GM21737 (cell line): ENCODE results near the gene WDTC1.
A peak's percentile ranks its signal among the peaks of the same experiment; 100 is the strongest.

ENCODE experiments used
- ATAC-seq: cut with Tn5 transposase; IDR thresholded peaks from one replicate; pipeline ENCODE4 v1.9.1; 2021; ENCODE audit warnings: mild to moderate bottlenecking, moderate library complexity; ENCODE audit not compliant: unreplicated experiment

Gene WDTC1

GRCh38 chr1:27332536-27333281 lies 98.3 kb downstream of the WDTC1 start:
- no peak for ATAC-seq

GRCh38 chr1:27333717-27334279 lies 99.4 kb downstream of the WDTC1 start:
- no peak for ATAC-seq

- ATAC-seq = no peak
Measured at GRCh38 chr1:27335506-27336422, 101.3 kb downstream of the WDTC1 start.

- no peak for ATAC-seq
Measured at GRCh38 chr1:27336756-27337155, 102.3 kb downstream of the WDTC1 start.

GRCh38 chr1:27338751-27339150 lies 104.3 kb downstream of the WDTC1 start:
- ATAC-seq = no peak

GRCh38 chr1:27339213-27339612 lies 104.8 kb downstream of the WDTC1 start:
- ATAC-seq = no peak

GRCh38 chr1:27341525-27342252 lies 107.3 kb downstream of the WDTC1 start, which contains the start of gene SYTL1:
SYTL1 (plus strand) TSS chr1:27342022; CDS start chr1:27345335, 3,313 bp downstream.
- no peak for ATAC-seq

- no peak for ATAC-seq
Measured at GRCh38 chr1:27342391-27342777, 108.0 kb downstream of the WDTC1 start.

- ATAC-seq = peak; percentile 41
Measured at GRCh38 chr1:27342778-27343638, 108.6 kb downstream of the WDTC1 start.

GRCh38 chr1:27343639-27344025 lies 109.2 kb downstream of the WDTC1 start:
- no peak for ATAC-seq

GRCh38 chr1:27345272-27345671 lies 110.8 kb downstream of the WDTC1 start:
- ATAC-seq = no peak

GRCh38 chr1:27346357-27346756 lies 111.9 kb downstream of the WDTC1 start:
- ATAC-seq = no peak

GRCh38 chr1:27346991-27347624 lies 112.7 kb downstream of the WDTC1 start:
- no peak for ATAC-seq

GRCh38 chr1:27348861-27349783 lies 114.7 kb downstream of the WDTC1 start:
- no peak for ATAC-seq

GRCh38 chr1:27349784-27350662 lies 115.6 kb downstream of the WDTC1 start:
- no peak for ATAC-seq

- ATAC-seq = no peak
Measured at GRCh38 chr1:27350663-27351540, 116.5 kb downstream of the WDTC1 start.
